ENCODE results near the gene NTRK3.

The NTRK3 gene

GRCh38 chr15:88127432-88127790, 129.1 kb downstream of the NTRK3 start:
- DNase-seq (ENCODE audit: low read depth), result no peak
- in situ Hi-C loops (cut with HindIII; ENCODE audit: low sequenced_read_pairs), result no loop called here
- no peak overlapping the region for H3K4me3 ChIP-seq (ENCODE audit: low read depth, low read length)
- no peak for TF ChIP-seq CTCF (IDR thresholded peaks at IDR 0.05; ENCODE audit: low read depth, low read length, missing control alignments)

- no peak overlapping the region for H3K4me3 ChIP-seq (ENCODE audit: low read depth, low read length)
- no peak for TF ChIP-seq CTCF (IDR thresholded peaks at IDR 0.05; ENCODE audit: low read depth, low read length, missing control alignments)
- in situ Hi-C loops (cut with HindIII; ENCODE audit: low sequenced_read_pairs), result no loop called here
- DNase-seq (ENCODE audit: low read depth), result no peak
Observed at GRCh38 chr15:88126695-88127431, 129.7 kb downstream of the NTRK3 start.

- in situ Hi-C loops (cut with HindIII; ENCODE audit: low sequenced_read_pairs), result no loop called here
Observed at GRCh38 chr15:88125576-88125975, 131.0 kb downstream of the NTRK3 start.

GRCh38 chr15:88124199-88124598, 132.3 kb downstream of the NTRK3 start:
- no peak for TF ChIP-seq CTCF (IDR thresholded peaks at IDR 0.05; ENCODE audit: low read depth, low read length, missing control alignments)
- no peak overlapping the region for H3K4me3 ChIP-seq (ENCODE audit: low read depth, low read length)
- in situ Hi-C loops (cut with HindIII; ENCODE audit: low sequenced_read_pairs), result no loop called here
- DNase-seq (ENCODE audit: low read depth), result no peak

More at GRCh38 chr15:88125576-88125975, 131.0 kb downstream of the NTRK3 start:
- TF ChIP-seq CTCF (IDR thresholded peaks at IDR 0.05; ENCODE audit: low read depth, low read length, missing control alignments), result no peak
- no peak for DNase-seq (ENCODE audit: low read depth)
- H3K4me3 ChIP-seq (ENCODE audit: low read depth, low read length), result no peak overlapping the region

- in situ Hi-C loops (cut with HindIII; ENCODE audit: low sequenced_read_pairs), result no loop called here
- TF ChIP-seq CTCF (IDR thresholded peaks at IDR 0.05; ENCODE audit: low read depth, low read length, missing control alignments), result no peak
Observed at GRCh38 chr15:88121968-88122530, 134.5 kb downstream of the NTRK3 start.

GRCh38 chr15:88120026-88120425, 136.5 kb downstream of the NTRK3 start:
- no peak for TF ChIP-seq CTCF (IDR thresholded peaks at IDR 0.05; ENCODE audit: low read depth, low read length, missing control alignments)
- H3K4me3 ChIP-seq (ENCODE audit: low read depth, low read length), result no peak overlapping the region
- DNase-seq (ENCODE audit: low read depth), result no peak
- in situ Hi-C loops (cut with HindIII; ENCODE audit: low sequenced_read_pairs), result no loop called here

More at GRCh38 chr15:88121968-88122530, 134.5 kb downstream of the NTRK3 start:
- H3K4me3 ChIP-seq (ENCODE audit: low read depth, low read length), result no peak overlapping the region
- no peak for DNase-seq (ENCODE audit: low read depth)
